Neutrophil (primary cell): Measurements from ENCODE around the gene CCNK.

Experiments used
- H3K27ac ChIP-seq: fragments of 200-600 bp; sonication (generic); 2 replicates; pipeline ENCODE4 v1.5.1; 2016; ENCODE audit warnings: mild to moderate bottlenecking, moderate library complexity
- H3K27me3 ChIP-seq: fragments of 200-600 bp; sonication (generic); 2 replicates; pipeline ENCODE4 v1.6.0; 2016; ENCODE audit warnings: mild to moderate bottlenecking
- H3K36me3 ChIP-seq: fragments of 200-600 bp; sonication (generic); 2 replicates; pipeline ENCODE4 v1.5.1; 2017
- H3K4me1 ChIP-seq, 2 experiments: fragments of 200-600 bp in 1 of 2; sonication (generic) in 1 of 2; 1 replicate in 1 of 2; 2 replicates in 1 of 2; pipeline versions ENCODE4 v1.5.1 to v1.6.1; 2013 to 2016; ENCODE audit warnings: low read depth in 1 of 2, low read length in 1 of 2, mild to moderate bottlenecking in 1 of 2, moderate library complexity in 1 of 2; ENCODE audit not compliant: control insufficient read depth in 1 of 2, insufficient read depth in 1 of 2
- H3K4me3 ChIP-seq, 2 experiments: fragments of 200-600 bp in 1 of 2; sonication (generic) in 1 of 2; 1 replicate in 1 of 2; 2 replicates in 1 of 2; pipeline ENCODE4 v1.5.1; 2013 to 2016; ENCODE audit warnings: low read depth in 1 of 2, low read length in 1 of 2, mild to moderate bottlenecking in 1 of 2, moderate library complexity in 1 of 2
- H3K9me3 ChIP-seq: fragments of 200-600 bp; sonication (generic); 2 replicates; pipeline ENCODE4 v1.5.1; 2016
- CTCF ChIP-seq: fragments of 200-600 bp; sonication (generic); IDR thresholded peaks from 2 replicates; pipeline ENCODE4 v1.5.1; 2016; ENCODE audit warnings: antibody characterized with exemption

CCNK gene

GRCh38 chr14:99518441-99519346 lies 37.5 kb downstream of the CCNK start:
- H3K36me3 ChIP-seq = peaks cover 6% of the 10 kb centered on the region
- H3K4me3 ChIP-seq = no peak overlapping the region
- no peaks in the 10 kb centered on the region for H3K9me3 ChIP-seq
- H3K27me3 ChIP-seq = no peaks in the 10 kb centered on the region
- no peak overlapping the region for H3K27ac ChIP-seq
- TF ChIP-seq CTCF = peak; percentile 87
- H3K4me1 ChIP-seq = no peaks in the 10 kb centered on the region

GRCh38 chr14:99519347-99519881 lies 38.2 kb downstream of the CCNK start:
- Histone ChIP-seq H3K4me1 (no peaks in the 10 kb centered on the region), H3K9me3 (no peaks in the 10 kb centered on the region), H3K36me3 (no peaks in the 10 kb centered on the region), H3K4me3 (no peak overlapping the region), H3K27me3 (no peaks in the 10 kb centered on the region), H3K27ac (no peak overlapping the region)
- TF ChIP-seq CTCF = no peak

- H3K27me3 ChIP-seq = no peaks in the 10 kb centered on the region
- no peaks in the 10 kb centered on the region for H3K9me3 ChIP-seq
- H3K4me1 ChIP-seq = no peaks in the 10 kb centered on the region
- no peaks in the 10 kb centered on the region for H3K36me3 ChIP-seq
- H3K27ac ChIP-seq = no peak overlapping the region
- H3K4me3 ChIP-seq = no peak overlapping the region
- TF ChIP-seq CTCF = no peak
Observed at GRCh38 chr14:99519931-99520421, 38.8 kb downstream of the CCNK start.

- no peak for TF ChIP-seq CTCF
- Histone ChIP-seq H3K27ac (no peak overlapping the region), H3K27me3 (no peaks in the 10 kb centered on the region), H3K9me3 (no peaks in the 10 kb centered on the region), H3K4me1 (no peaks in the 10 kb centered on the region), H3K36me3 (no peaks in the 10 kb centered on the region), H3K4me3 (no peak overlapping the region)
Observed at GRCh38 chr14:99520571-99521081, 39.4 kb downstream of the CCNK start.

- Histone ChIP-seq H3K9me3 (no peaks in the 10 kb centered on the region), H3K27me3 (no peaks in the 10 kb centered on the region), H3K4me1 (no peaks in the 10 kb centered on the region), H3K27ac (no peak overlapping the region), H3K4me3 (no peak overlapping the region), H3K36me3 (no peaks in the 10 kb centered on the region)
- TF ChIP-seq CTCF = no peak
Observed at GRCh38 chr14:99521176-99522024, 40.2 kb downstream of the CCNK start.
